GM19023 (cell line): ENCODE measurements around the gene SPNS2.

ENCODE experiments used
- ATAC-seq: cut with Tn5 transposase; IDR thresholded peaks from one replicate; pipeline ENCODE4 v1.9.1; 2021; ENCODE audit warnings: mild to moderate bottlenecking, moderate library complexity; ENCODE audit not compliant: unreplicated experiment

Gene SPNS2

GRCh38 chr17:4548061-4548461, 49.4 kb downstream of the SPNS2 start:
- ATAC-seq, result no peak

- ATAC-seq, result no peak
These were observed 50.2 kb downstream of the SPNS2 start for GRCh38 chr17:4548721-4549531.

- ATAC-seq, result no peak
These were observed 51.3 kb downstream of the SPNS2 start for GRCh38 chr17:4549781-4550533.

GRCh38 chr17:4550534-4551039, 51.9 kb downstream of the SPNS2 start:
- no peak for ATAC-seq

GRCh38 chr17:4551141-4551540, 52.5 kb downstream of the SPNS2 start:
- no peak for ATAC-seq

GRCh38 chr17:4551796-4552525, 53.3 kb downstream of the SPNS2 start:
- no peak for ATAC-seq

GRCh38 chr17:4553669-4554068, 55.0 kb downstream of the SPNS2 start:
- ATAC-seq, result no peak

- no peak for ATAC-seq
These were observed 55.8 kb downstream of the SPNS2 start for GRCh38 chr17:4554441-4554996.

GRCh38 chr17:4554997-4555799, 56.5 kb downstream of the SPNS2 start, which contains the start of gene MYBBP1A:
TSS of gene MYBBP1A (minus strand) at chr17:4555384. CDS start at chr17:4555324, 60 bp downstream.
- peak; percentile 74 for ATAC-seq

GRCh38 chr17:4555873-4556759, 57.4 kb downstream of the SPNS2 start:
- no peak for ATAC-seq

- ATAC-seq, result no peak
These were observed 58.3 kb downstream of the SPNS2 start for GRCh38 chr17:4556996-4557395.

GRCh38 chr17:4557626-4558346, 59.1 kb downstream of the SPNS2 start:
- ATAC-seq, result no peak

- no peak for ATAC-seq
These were observed 59.8 kb downstream of the SPNS2 start for GRCh38 chr17:4558347-4558971.

- no peak for ATAC-seq
These were observed 60.6 kb downstream of the SPNS2 start for GRCh38 chr17:4559139-4559791.

GRCh38 chr17:4559966-4560365, 61.3 kb downstream of the SPNS2 start:
- no peak for ATAC-seq

- no peak for ATAC-seq
These were observed 61.7 kb downstream of the SPNS2 start, which contains the start of gene GGT6 for GRCh38 chr17:4560421-4560820. TSS of gene GGT6 (minus strand) at chr17:4560577. CDS start at chr17:4560521, 56 bp downstream.

GRCh38 chr17:4560837-4561256, 62.2 kb downstream of the SPNS2 start:
- ATAC-seq, result no peak
